Osteoblast (primary cell): Measurements from ENCODE around the gene GORASP1. TPM values are rescaled to one million over a fixed set of nuclear protein-coding genes. Genes with fewer than 3 reads are reported as not detected.

Experiments
- DNase-seq: peaks from one replicate; pipeline ENCODE4 v3.0.0; 2011; ENCODE audit warnings: low spot score, mixed read lengths; ENCODE audit not compliant: insufficient read length; ENCODE audit errors: missing footprints
- H2AFZ ChIP-seq: 2 replicates; pipeline ENCODE4 v1.6.0; 2011; ENCODE audit warnings: mild to moderate bottlenecking, low read length
- H3K27ac ChIP-seq: 2 replicates; pipeline ENCODE4 v1.5.1; 2011; ENCODE audit warnings: mild to moderate bottlenecking, low read depth, low read length, moderate library complexity
- H3K27me3 ChIP-seq: 2 replicates; pipeline ENCODE4 v1.6.0; 2012; ENCODE audit warnings: mild to moderate bottlenecking, control low read depth, inconsistent platforms, low read length, moderate library complexity; ENCODE audit not compliant: insufficient read depth
- H3K36me3 ChIP-seq: 2 replicates; pipeline ENCODE4 v1.5.1; 2011; ENCODE audit warnings: mild to moderate bottlenecking, low read length, control low read depth, moderate library complexity; ENCODE audit not compliant: insufficient read depth
- H3K4me1 ChIP-seq: 2 replicates; pipeline ENCODE4 v1.5.1; 2011; ENCODE audit warnings: mild to moderate bottlenecking, low read length, control low read depth, moderate library complexity; ENCODE audit not compliant: insufficient read depth
- H3K4me2 ChIP-seq: 2 replicates; pipeline ENCODE4 v1.6.0; 2011; ENCODE audit warnings: mild to moderate bottlenecking, low read length; ENCODE audit not compliant: insufficient read depth
- H3K4me3 ChIP-seq: fragments of 200-600 bp; sonication (generic); 3 replicates; pipeline ENCODE4 v1.5.1; 2012; ENCODE audit warnings: mild to moderate bottlenecking, low read length, inconsistent platforms; ENCODE audit not compliant: insufficient read depth
- H3K79me2 ChIP-seq: 2 replicates; pipeline ENCODE4 v1.6.0; 2012; ENCODE audit warnings: mild to moderate bottlenecking, low read length, control low read depth, inconsistent platforms; ENCODE audit not compliant: insufficient read depth
- H3K9me3 ChIP-seq: 2 replicates; pipeline ENCODE4 v1.5.1; 2011; ENCODE audit warnings: low read depth, low read length, control low read depth
- H4K20me1 ChIP-seq: 2 replicates; pipeline ENCODE4 v1.6.0; 2012; ENCODE audit warnings: mild to moderate bottlenecking, low read length, control low read depth; ENCODE audit not compliant: insufficient read depth
- CTCF ChIP-seq: IDR thresholded peaks from 2 replicates; pipeline ENCODE4 v1.5.1; 2011; ENCODE audit warnings: mild to moderate bottlenecking, low read depth, low read length, moderate library complexity; ENCODE audit errors: extremely low read depth
- total RNA-seq: library from RNA; depleted of rRNA; stranded (reverse); fragments of >200 nt; gene quantifications from 2 replicates; pipeline ENCODE4 v1.2.3, GENCODE V29; 2012

GORASP1 gene
- total RNA-seq, 1 donor, result 46.0 TPM

- Histone ChIP-seq H3K27me3 (no peaks in the 10 kb centered on the region), H3K36me3 (peaks cover 48% of the 10 kb centered on the region), H3K9me3 (no peaks in the 10 kb centered on the region), H2AFZ (no peak overlapping the region), H3K4me2 (no peak overlapping the region), H3K4me1 (peaks cover 59% of the 10 kb centered on the region), H4K20me1 (peaks cover 60% of the 10 kb centered on the region), H3K79me2 (peaks cover 88% of the 10 kb centered on the region), H3K27ac (peak overlapping the region; percentile 84), H3K4me3 (no peak overlapping the region)
- DNase-seq, result no peak
- TF ChIP-seq CTCF, result no peak
Observed at GRCh38 chr3:39146083-39146501, 38.7 kb upstream of the GORASP1 start.

- no peak for TF ChIP-seq CTCF
- no peak overlapping the region for H3K4me2 ChIP-seq
- peaks cover 59% of the 10 kb centered on the region for H4K20me1 ChIP-seq
- DNase-seq, result no peak
- no peaks in the 10 kb centered on the region for H3K27me3 ChIP-seq
- H3K27ac ChIP-seq, result no peak overlapping the region
- peaks cover 57% of the 10 kb centered on the region for H3K36me3 ChIP-seq
- H3K4me3 ChIP-seq, result no peak overlapping the region
- no peaks in the 10 kb centered on the region for H3K9me3 ChIP-seq
- peaks cover 89% of the 10 kb centered on the region for H3K79me2 ChIP-seq
- H3K4me1 ChIP-seq, result peaks cover 48% of the 10 kb centered on the region
- H2AFZ ChIP-seq, result no peak overlapping the region
Observed at GRCh38 chr3:39144748-39145380, 37.4 kb upstream of the GORASP1 start.

GRCh38 chr3:39144095-39144747 is 36.8 kb upstream of the GORASP1 start:
- peaks cover 82% of the 10 kb centered on the region for H3K79me2 ChIP-seq
- H2AFZ ChIP-seq, result no peak overlapping the region
- no peaks in the 10 kb centered on the region for H3K27me3 ChIP-seq
- H3K4me3 ChIP-seq, result no peak overlapping the region
- H3K27ac ChIP-seq, result no peak overlapping the region
- no peak overlapping the region for H3K4me2 ChIP-seq
- no peak for TF ChIP-seq CTCF
- H3K4me1 ChIP-seq, result peaks cover 42% of the 10 kb centered on the region
- H3K36me3 ChIP-seq, result peaks cover 59% of the 10 kb centered on the region
- no peak for DNase-seq
- no peaks in the 10 kb centered on the region for H3K9me3 ChIP-seq
- peaks cover 53% of the 10 kb centered on the region for H4K20me1 ChIP-seq

GRCh38 chr3:39143051-39143885 is 35.8 kb upstream of the GORASP1 start:
- no peak for TF ChIP-seq CTCF
- no peak overlapping the region for H2AFZ ChIP-seq
- no peak overlapping the region for H3K4me3 ChIP-seq
- no peaks in the 10 kb centered on the region for H3K9me3 ChIP-seq
- H3K4me2 ChIP-seq, result no peak overlapping the region
- peaks cover 48% of the 10 kb centered on the region for H4K20me1 ChIP-seq
- H3K27ac ChIP-seq, result no peak overlapping the region
- H3K4me1 ChIP-seq, result peaks cover 36% of the 10 kb centered on the region
- no peak for DNase-seq
- no peaks in the 10 kb centered on the region for H3K27me3 ChIP-seq
- H3K36me3 ChIP-seq, result peaks cover 59% of the 10 kb centered on the region
- peaks cover 73% of the 10 kb centered on the region for H3K79me2 ChIP-seq
